PC-3 (cell line): ENCODE data around the gene GBA3. TPM values are rescaled to one million over a fixed set of nuclear protein-coding genes. Genes with fewer than 3 reads are reported as not detected.

Experiments
- ATAC-seq: fragments of 200-7000 bp; cut with Tn5 transposase; 2 replicates; pipeline ENCODE4 v1.9.1; 2020; ENCODE audit warnings: mild to moderate bottlenecking, moderate library complexity
- BruUV-seq: library from RNA; stranded (reverse); fragments of 400-500 nt; replicated peaks from 2 replicates; lab custom pipeline; 2021; lab: Mats Ljungman, UMichigan
- CTCF ChIA-PET: fragments of 300-600 bp; sonication (Branson Sonifier 250); formaldehyde crosslinking; loops from one replicate; lab custom pipeline; 2022; ENCODE audit warnings: antibody characterized with exemption; lab: Charles Lee
- POLR2A ChIA-PET: fragments of 300-600 bp; sonication (Branson Sonifier 250); formaldehyde crosslinking; loops from one replicate; lab custom pipeline; 2022; ENCODE audit warnings: antibody characterized with exemption; ENCODE audit not compliant: unreplicated experiment; lab: Charles Lee
- DNase-seq: peaks from one replicate; pipeline ENCODE4 v3.0.0-alpha.2; 2015
- H2AFZ ChIP-seq: fragments of 300-600 bp; sonication (generic); 2 replicates; pipeline ENCODE4 v1.6.0; 2016; ENCODE audit warnings: antibody characterized with exemption, low read length
- H3F3A ChIP-seq: fragments of 300-600 bp; sonication (generic); one replicate; pipeline ENCODE4 v1.6.0; 2017; ENCODE audit warnings: antibody characterized with exemption, low read length, control low read depth, mild to moderate bottlenecking; ENCODE audit not compliant: unreplicated experiment
- H3K27ac ChIP-seq: fragments of 300-600 bp; sonication (generic); 2 replicates; pipeline ENCODE4 v1.5.1; 2016; ENCODE audit warnings: mild to moderate bottlenecking, low read length
- H3K27me3 ChIP-seq: fragments of 300-600 bp; sonication (generic); 2 replicates; pipeline ENCODE4 v1.6.1; 2016; ENCODE audit warnings: low read length, mixed read lengths
- H3K36me3 ChIP-seq: fragments of 300-600 bp; sonication (generic); 2 replicates; pipeline ENCODE4 v1.6.1; 2016; ENCODE audit warnings: low read depth, mixed run types, low read length, mixed read lengths
- H3K4me1 ChIP-seq: fragments of 300-600 bp; sonication (generic); 2 replicates; pipeline ENCODE4 v1.5.1; 2016; ENCODE audit warnings: low read length; ENCODE audit not compliant: insufficient read depth
- H3K4me2 ChIP-seq: fragments of 300-600 bp; sonication (generic); 2 replicates; pipeline ENCODE4 v1.6.0; 2016; ENCODE audit warnings: low read length
- H3K4me3 ChIP-seq: fragments of 300-600 bp; sonication (generic); 2 replicates; pipeline ENCODE4 v1.5.1; 2016; ENCODE audit warnings: mild to moderate bottlenecking, low read length, mixed read lengths
- H3K79me2 ChIP-seq: fragments of 300-600 bp; sonication (generic); 2 replicates; pipeline ENCODE4 v1.6.1; 2017; ENCODE audit warnings: low read length, mixed read lengths
- H3K9ac ChIP-seq: fragments of 300-600 bp; sonication (generic); 2 replicates; pipeline ENCODE4 v1.6.0; 2016; ENCODE audit warnings: mild to moderate bottlenecking, low read length
- H3K9me2 ChIP-seq: fragments of 300-600 bp; sonication (generic); replicated peaks from 2 replicates; pipeline ENCODE4 v1.6.1; 2016; ENCODE audit warnings: mixed run types, low read length, mixed read lengths
- H3K9me3 ChIP-seq: fragments of 300-600 bp; sonication (generic); 2 replicates; pipeline ENCODE4 v1.6.1; 2016; ENCODE audit warnings: low read length, mixed read lengths
- H4K20me1 ChIP-seq: fragments of 300-600 bp; sonication (generic); 2 replicates; pipeline ENCODE4 v1.6.1; 2016; ENCODE audit warnings: low read length, mixed read lengths
- EZH2 ChIP-seq: fragments of 300-600 bp; sonication (generic); IDR thresholded peaks from one replicate; pipeline ENCODE4 v1.6.1; 2017; ENCODE audit warnings: antibody characterized with exemption, mild to moderate bottlenecking, low read length; ENCODE audit not compliant: unreplicated experiment
- EZH2phosphoT487 ChIP-seq: fragments of 300-600 bp; sonication (generic); IDR thresholded peaks from 2 replicates; pipeline ENCODE4 v1.6.1; 2018; ENCODE audit warnings: mild to moderate bottlenecking, antibody characterized with exemption, low read length, borderline replicate concordance
- intact Hi-C: fragments of 100-400 bp; cut with micrococcal nuclease; formaldehyde crosslinking; loops from 2 replicates; pipeline ENCODE4 v1.9.0; 2023
- total RNA-seq: library from RNA; depleted of rRNA; stranded (reverse); fragments of >200 nt; gene quantifications from 2 replicates; pipeline ENCODE4 v1.2.3, GENCODE V29; 2014
- TF ChIP-seq, protein P1 (sequence below): fragments of 300-600 bp; sonication (generic); conservative IDR thresholded peaks from 2 replicates; pipeline ENCODE4 v1.5.1; 2017; ENCODE audit warnings: antibody characterized with exemption, low read depth, mild to moderate bottlenecking, low read length

The GBA3 gene
- total RNA-seq, 1 experiment from 2014 or later = not detected

DNA sequence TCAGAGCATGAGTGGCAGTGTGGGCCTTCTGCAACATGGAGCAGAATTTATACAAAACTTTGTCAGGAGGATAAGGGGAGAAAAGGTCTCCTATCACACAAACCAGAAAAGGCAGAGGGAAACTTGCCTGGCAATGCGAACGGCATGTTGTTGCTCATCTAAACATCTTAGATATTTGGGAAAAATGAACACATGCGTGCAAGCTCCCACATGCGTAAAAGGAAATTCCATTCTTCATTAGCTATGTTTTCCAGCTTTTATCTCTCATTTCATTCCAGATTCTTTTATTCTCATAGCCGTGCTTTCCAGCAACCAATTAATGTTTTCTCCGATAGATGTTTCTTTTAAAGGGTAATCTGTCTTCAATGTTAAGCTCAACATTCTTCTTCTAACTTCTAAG is 31.3 kb upstream of the GBA3 start:
- intact Hi-C loops = no loop called here
- Histone ChIP-seq H4K20me1 (no peaks in the 10 kb centered on the region), H2AFZ (no peak overlapping the region), H3K79me2 (no peaks in the 10 kb centered on the region), H3F3A (no peaks in the 10 kb centered on the region), H3K4me2 (no peak overlapping the region), H3K9me2 (no peaks in the 10 kb centered on the region), H3K27ac (no peak overlapping the region), H3K9ac (no peak overlapping the region), H3K9me3 (no peaks in the 10 kb centered on the region), H3K27me3 (peaks cover 16% of the 10 kb centered on the region; the same call in 1 of the 2 replicates), H3K4me1 (no peaks in the 10 kb centered on the region), H3K4me3 (no peak overlapping the region), H3K36me3 (no peaks in the 10 kb centered on the region)
- ATAC-seq = no peak
- TF ChIP-seq, protein P1, sequence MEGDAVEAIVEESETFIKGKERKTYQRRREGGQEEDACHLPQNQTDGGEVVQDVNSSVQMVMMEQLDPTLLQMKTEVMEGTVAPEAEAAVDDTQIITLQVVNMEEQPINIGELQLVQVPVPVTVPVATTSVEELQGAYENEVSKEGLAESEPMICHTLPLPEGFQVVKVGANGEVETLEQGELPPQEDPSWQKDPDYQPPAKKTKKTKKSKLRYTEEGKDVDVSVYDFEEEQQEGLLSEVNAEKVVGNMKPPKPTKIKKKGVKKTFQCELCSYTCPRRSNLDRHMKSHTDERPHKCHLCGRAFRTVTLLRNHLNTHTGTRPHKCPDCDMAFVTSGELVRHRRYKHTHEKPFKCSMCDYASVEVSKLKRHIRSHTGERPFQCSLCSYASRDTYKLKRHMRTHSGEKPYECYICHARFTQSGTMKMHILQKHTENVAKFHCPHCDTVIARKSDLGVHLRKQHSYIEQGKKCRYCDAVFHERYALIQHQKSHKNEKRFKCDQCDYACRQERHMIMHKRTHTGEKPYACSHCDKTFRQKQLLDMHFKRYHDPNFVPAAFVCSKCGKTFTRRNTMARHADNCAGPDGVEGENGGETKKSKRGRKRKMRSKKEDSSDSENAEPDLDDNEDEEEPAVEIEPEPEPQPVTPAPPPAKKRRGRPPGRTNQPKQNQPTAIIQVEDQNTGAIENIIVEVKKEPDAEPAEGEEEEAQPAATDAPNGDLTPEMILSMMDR = no peak
- TF ChIP-seq EZH2 (no peak), EZH2phosphoT487 (no peak)
- ChIA-PET POLR2A (no interaction called here), CTCF (no interaction called here)
- BruUV-seq = no TSS peak
- DNase-seq = no peak

DNA sequence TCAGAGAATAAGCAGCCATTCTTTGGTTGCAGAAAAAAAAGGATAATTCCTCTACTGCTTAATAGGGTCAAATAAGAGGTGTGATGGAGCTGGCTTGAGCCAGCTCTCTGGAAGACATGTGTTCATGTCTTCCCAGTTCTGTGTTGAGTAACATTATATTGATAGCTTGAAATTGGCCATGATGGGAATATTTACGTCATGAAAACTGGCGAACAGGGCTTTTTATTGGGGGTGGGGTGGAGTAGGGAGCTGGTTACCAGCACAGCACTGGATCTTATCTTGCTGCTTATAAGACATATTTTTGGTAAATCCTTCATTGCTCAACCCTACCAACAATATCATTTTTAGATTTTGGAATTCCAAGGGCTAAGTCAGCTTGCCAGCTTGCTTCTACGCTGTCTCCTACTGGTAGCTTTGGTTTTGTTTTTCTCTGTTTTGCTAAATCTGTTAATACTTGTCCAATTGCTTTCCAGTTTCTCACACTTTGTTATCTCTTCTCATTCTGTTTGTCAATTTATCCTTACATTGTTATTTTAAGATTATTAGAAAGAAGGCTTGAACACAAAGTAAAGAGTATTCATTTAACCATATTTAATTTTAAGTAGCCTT is 25.3 kb upstream of the GBA3 start:
- no peak for TF ChIP-seq EZH2
- TF ChIP-seq, protein P1 = no peak
- TF ChIP-seq EZH2phosphoT487 = no peak
- Histone ChIP-seq H3K9ac (no peak overlapping the region), H2AFZ (no peak overlapping the region), H3K4me1 (no peaks in the 10 kb centered on the region), H3K27me3 (0 out of 2 replicates have a peak, but pooled peaks cover 8% of the 10 kb centered on the region), H3K36me3 (no peaks in the 10 kb centered on the region), H3K4me2 (no peak overlapping the region), H3K9me2 (no peaks in the 10 kb centered on the region), H4K20me1 (no peaks in the 10 kb centered on the region), H3K79me2 (no peaks in the 10 kb centered on the region), H3K4me3 (no peak overlapping the region), H3K27ac (no peak overlapping the region), H3K9me3 (no peaks in the 10 kb centered on the region), H3F3A (no peaks in the 10 kb centered on the region)
- DNase-seq (no peak), ATAC-seq (no peak)
- POLR2A ChIA-PET = no interaction called here
- intact Hi-C loops = no loop called here
- CTCF ChIA-PET = no interaction called here
- BruUV-seq = no TSS peak

DNA sequence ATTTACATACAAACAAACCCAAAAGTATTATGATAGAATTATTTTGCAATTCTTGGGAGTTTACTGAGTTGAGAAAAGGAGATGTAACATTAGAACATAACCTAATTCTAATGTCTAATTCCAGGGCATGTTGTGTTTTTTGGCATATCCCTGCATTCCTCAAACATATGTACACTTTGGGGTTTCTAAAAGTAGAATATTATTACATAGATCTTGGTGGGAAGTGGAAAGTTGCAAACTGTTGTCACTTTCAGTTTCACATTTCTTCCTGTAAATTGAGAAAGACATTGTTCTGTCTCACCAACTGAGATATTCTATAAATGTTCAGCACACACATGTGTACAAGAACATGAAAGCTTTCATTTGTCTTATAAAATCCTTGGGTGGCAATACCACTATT is 24.4 kb upstream of the GBA3 start:
- no peaks in the 10 kb centered on the region for H3K36me3 ChIP-seq
- POLR2A ChIA-PET = no interaction called here
- TF ChIP-seq EZH2phosphoT487 (no peak), EZH2 (no peak)
- TF ChIP-seq, protein P1 = no peak
- no peak for DNase-seq
- CTCF ChIA-PET = no interaction called here
- H3K27ac ChIP-seq = no peak overlapping the region
- H3K9ac ChIP-seq = no peak overlapping the region
- H3K9me2 ChIP-seq = no peaks in the 10 kb centered on the region
- H4K20me1 ChIP-seq = no peaks in the 10 kb centered on the region
- no peaks in the 10 kb centered on the region for H3K9me3 ChIP-seq
- intact Hi-C loops = no loop called here
- H3K4me1 ChIP-seq = no peaks in the 10 kb centered on the region
- H3K27me3 ChIP-seq = peaks cover 15% of the 10 kb centered on the region; the same call in 1 of the 2 replicates
- ATAC-seq = no peak
- no peak overlapping the region for H2AFZ ChIP-seq
- no TSS peak for BruUV-seq
- no peak overlapping the region for H3K4me2 ChIP-seq
- H3K4me3 ChIP-seq = no peak overlapping the region
- H3K79me2 ChIP-seq = no peaks in the 10 kb centered on the region
- no peaks in the 10 kb centered on the region for H3F3A ChIP-seq
